ENCODE measurements around the gene PIERCE2.
"Not testable (repeated sequence)": the region's sequence is repeated elsewhere in the genome, so short reads cannot be mapped to it uniquely, and the experiment has no call there.

The PIERCE2 gene

DNA sequence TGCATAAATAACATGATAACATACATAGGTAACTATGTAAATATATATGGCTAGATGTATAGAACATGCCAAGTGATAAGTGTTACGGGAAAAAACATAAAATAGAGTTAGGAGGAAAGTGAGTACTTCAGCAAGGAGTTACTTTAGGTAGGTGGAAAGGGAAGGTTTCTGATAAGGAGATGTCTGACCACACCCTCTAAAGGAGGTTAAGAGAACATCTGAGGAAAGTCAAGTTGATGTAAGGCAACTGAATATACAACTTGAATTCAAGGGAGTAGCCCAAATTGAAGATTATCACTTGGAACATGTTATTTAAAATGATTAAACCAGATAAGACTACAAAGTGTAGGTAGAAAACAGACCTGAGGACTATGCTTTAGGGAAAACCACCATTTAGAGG is 13.8 kb downstream of the PIERCE2 start:
- Histone ChIP-seq H3K27me3 (ENCODE audit: insufficient read depth, low read length) (no peaks in the 10 kb centered on the region), H3K27ac (ENCODE audit: low read depth, low read length) (no peak overlapping the region), H2AFZ (ENCODE audit: low read length, unreplicated experiment) (no peak overlapping the region), H3K4me1 (ENCODE audit: control insufficient read depth, insufficient read depth, low read length, unreplicated experiment) (no peaks in the 10 kb centered on the region), H3K4me3 (ENCODE audit: low read depth, low read length) (no peak overlapping the region), H3K36me3 (ENCODE audit: insufficient read depth, low read length) (no peaks in the 10 kb centered on the region), H3K79me2 (ENCODE audit: control insufficient read depth, insufficient read depth, low read length, unreplicated experiment) (no peaks in the 10 kb centered on the region)

DNA sequence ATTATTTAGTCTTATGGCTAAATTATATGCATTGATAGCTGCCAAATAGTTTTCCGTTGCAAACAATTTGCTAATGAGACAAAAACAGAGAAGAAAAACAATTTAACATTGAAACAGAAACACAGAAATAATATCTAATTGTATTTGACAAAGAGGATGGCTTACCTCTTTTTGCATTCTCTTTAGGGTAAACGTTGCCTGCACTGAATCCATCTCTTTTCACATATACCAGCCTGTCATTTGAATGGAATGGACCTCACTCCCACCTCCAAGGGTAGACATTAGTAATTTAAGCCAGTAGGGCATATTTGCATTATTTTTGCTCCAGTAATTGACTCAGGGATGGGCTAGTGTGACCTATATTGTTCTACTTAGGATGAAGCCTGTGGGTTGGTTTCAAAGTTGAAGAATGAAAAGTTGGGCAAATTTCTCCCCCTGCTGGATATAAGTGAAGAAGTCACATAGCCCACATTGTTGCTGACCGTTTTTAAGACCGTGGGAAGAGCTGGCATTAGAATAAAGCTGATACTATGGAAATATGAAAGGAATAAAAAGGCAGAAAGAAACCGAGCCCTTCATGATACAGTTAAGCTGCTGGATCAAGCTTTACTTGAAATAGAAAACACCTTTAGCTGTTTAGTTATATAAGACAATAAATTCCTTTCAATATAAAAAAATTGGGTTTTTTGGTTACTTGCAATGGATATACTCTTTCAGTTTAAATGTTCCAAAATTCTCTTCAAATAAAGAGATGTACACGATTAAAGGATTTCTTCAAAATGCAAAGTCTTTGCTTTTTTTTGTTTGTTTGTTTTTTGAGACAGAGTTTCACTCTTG is 26.9 kb downstream of the PIERCE2 start:
- no peak overlapping the region for H2AFZ ChIP-seq (ENCODE audit: low read length, unreplicated experiment)
- H3K79me2 ChIP-seq (ENCODE audit: control insufficient read depth, insufficient read depth, low read length, unreplicated experiment), result no peaks in the 10 kb centered on the region
- H3K4me3 ChIP-seq (ENCODE audit: low read depth, low read length), result no peak overlapping the region
- H3K27me3 ChIP-seq (ENCODE audit: insufficient read depth, low read length), result no peaks in the 10 kb centered on the region
- no peaks in the 10 kb centered on the region for H3K36me3 ChIP-seq (ENCODE audit: insufficient read depth, low read length)
- no peaks in the 10 kb centered on the region for H3K4me1 ChIP-seq (ENCODE audit: control insufficient read depth, insufficient read depth, low read length, unreplicated experiment)
- H3K27ac ChIP-seq (ENCODE audit: low read depth, low read length), result no peak overlapping the region

DNA sequence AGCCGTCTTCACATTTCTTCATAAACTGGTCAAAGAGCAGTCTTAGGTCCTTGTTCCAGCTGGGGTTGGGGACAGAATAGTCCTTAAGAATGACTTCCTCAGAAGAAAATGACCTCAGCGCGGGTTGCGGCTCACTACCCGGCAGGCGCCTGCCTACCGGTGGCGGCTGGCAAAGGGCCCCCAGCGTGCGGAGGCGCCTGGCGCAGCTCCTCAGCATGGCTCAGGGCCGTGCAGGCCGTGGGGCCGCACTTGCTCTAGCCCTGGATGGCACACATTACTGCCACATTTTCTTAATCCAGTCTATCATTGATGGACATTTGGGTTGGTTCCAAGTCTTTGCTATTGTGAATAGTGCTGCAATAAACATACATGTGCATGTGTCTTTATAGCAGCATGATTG is 34.8 kb downstream of the PIERCE2 start:
- H2AFZ ChIP-seq (ENCODE audit: low read length, unreplicated experiment); H3K79me2 ChIP-seq (ENCODE audit: control insufficient read depth, insufficient read depth, low read length, unreplicated experiment); H3K27ac ChIP-seq (ENCODE audit: low read depth, low read length); H3K4me1 ChIP-seq (ENCODE audit: control insufficient read depth, insufficient read depth, low read length, unreplicated experiment); H3K36me3 ChIP-seq (ENCODE audit: insufficient read depth, low read length); H3K27me3 ChIP-seq (ENCODE audit: insufficient read depth, low read length); H3K4me3 ChIP-seq (ENCODE audit: low read depth, low read length): not testable (repeated sequence)

DNA sequence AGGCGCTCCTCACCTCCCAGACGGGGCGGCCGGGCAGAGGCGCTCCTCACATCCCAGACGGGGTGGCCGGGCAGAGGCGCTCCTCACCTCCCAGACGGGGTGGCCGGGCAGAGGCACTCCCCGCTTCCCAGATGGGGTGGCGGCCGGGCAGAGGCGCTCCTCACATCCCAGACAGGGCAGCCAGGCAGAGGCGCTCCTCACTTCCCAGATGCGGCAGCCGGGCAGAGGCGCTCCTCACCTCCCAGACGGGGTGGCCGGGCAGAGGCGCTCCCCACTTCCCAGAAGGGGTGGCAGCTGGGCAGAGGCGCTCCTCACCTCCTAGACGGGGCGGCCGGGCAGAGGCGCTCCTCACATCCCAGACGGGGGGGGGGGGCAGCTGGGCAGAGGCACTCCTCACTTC is 37.6 kb downstream of the PIERCE2 start:
- not testable (repeated sequence) for H3K4me1 ChIP-seq (ENCODE audit: control insufficient read depth, insufficient read depth, low read length, unreplicated experiment); H2AFZ ChIP-seq (ENCODE audit: low read length, unreplicated experiment); H3K4me3 ChIP-seq (ENCODE audit: low read depth, low read length); H3K36me3 ChIP-seq (ENCODE audit: insufficient read depth, low read length); H3K27ac ChIP-seq (ENCODE audit: low read depth, low read length); H3K79me2 ChIP-seq (ENCODE audit: control insufficient read depth, insufficient read depth, low read length, unreplicated experiment); H3K27me3 ChIP-seq (ENCODE audit: insufficient read depth, low read length)

DNA sequence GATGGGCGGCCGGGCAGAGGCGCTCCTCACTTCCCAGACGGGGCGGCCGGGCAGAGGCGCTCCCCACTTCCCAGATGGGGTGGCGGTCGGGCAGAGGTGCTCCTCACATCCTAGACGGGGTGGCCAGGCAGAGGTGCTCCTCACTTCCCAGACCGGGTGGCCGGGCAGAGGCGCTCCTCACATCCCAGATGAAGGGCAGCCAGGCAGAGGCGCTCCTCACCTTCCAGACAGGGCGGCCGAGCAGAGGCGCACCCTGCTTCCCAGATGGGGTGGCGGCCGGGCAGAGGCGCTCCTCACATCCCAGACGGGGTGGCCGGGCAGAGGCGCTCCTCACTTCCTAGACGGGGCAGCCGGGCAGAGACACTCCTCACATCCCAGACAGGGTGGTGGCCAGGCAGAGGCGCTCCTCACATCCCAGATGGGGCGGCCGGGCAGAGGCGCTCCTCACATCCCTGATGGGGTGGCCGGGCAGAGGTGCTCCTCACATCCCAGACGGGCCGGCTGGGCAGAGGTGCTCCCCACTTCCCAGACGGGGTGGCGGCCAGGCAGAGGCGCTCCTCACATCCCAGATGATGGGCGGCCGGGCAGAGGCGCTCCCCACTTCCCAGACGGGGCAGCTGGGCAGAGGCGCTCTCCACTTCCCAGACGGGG is 38.2 kb downstream of the PIERCE2 start:
- not testable (repeated sequence) for H3K36me3 ChIP-seq (ENCODE audit: insufficient read depth, low read length); H3K27me3 ChIP-seq (ENCODE audit: insufficient read depth, low read length); H3K27ac ChIP-seq (ENCODE audit: low read depth, low read length); H3K79me2 ChIP-seq (ENCODE audit: control insufficient read depth, insufficient read depth, low read length, unreplicated experiment); H2AFZ ChIP-seq (ENCODE audit: low read length, unreplicated experiment); H3K4me3 ChIP-seq (ENCODE audit: low read depth, low read length); H3K4me1 ChIP-seq (ENCODE audit: control insufficient read depth, insufficient read depth, low read length, unreplicated experiment)

DNA sequence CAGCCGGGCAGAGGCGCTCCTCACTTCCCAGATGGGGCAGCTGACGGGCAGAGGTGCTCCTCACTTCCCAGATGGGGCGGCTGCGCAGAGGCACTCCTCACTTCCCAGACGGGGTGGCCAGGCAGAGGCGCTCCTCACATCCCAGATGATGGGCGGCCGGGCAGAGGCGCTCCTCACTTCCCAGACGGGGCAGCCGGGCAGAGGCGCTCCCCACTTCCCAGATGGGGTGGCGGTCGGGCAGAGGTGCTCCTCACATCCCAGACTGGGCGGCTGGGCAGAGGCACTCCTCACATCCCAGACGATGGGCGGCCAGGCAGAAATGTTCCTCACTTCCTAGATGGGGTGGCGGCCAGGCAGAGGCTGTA is 38.7 kb downstream of the PIERCE2 start:
- not testable (repeated sequence) for H3K4me3 ChIP-seq (ENCODE audit: low read depth, low read length); H3K27me3 ChIP-seq (ENCODE audit: insufficient read depth, low read length); H2AFZ ChIP-seq (ENCODE audit: low read length, unreplicated experiment); H3K27ac ChIP-seq (ENCODE audit: low read depth, low read length); H3K4me1 ChIP-seq (ENCODE audit: control insufficient read depth, insufficient read depth, low read length, unreplicated experiment); H3K36me3 ChIP-seq (ENCODE audit: insufficient read depth, low read length); H3K79me2 ChIP-seq (ENCODE audit: control insufficient read depth, insufficient read depth, low read length, unreplicated experiment)

DNA sequence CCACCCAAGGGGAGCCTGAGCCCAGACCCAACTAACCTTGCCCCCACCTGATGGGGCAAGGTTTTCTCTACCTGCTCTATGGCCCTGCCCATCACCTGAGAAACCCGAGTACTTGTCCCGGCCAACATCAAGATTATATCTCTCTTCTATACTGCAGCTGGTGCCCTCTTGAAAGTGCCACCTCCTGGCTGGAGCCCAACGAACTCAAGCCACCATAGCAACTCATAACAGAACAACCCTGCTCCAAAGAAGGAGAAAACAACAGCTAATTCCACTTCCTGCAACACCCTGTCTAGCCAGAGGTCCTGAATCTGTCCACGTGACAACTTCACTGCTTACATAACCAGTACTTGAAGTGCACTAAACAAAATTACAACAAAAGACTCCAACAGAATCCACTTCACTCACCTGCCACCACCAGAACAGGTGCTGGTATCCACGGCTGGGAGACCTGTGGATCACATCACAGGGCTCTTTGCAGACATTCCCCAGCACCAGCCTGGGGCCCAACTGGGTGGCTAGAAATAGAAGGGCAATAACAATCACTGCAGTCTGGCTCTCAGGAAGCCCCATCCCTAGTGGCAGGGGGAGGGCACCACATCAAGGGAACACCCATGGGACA is 49.2 kb downstream of the PIERCE2 start:
- no peaks in the 10 kb centered on the region for H3K27me3 ChIP-seq (ENCODE audit: insufficient read depth, low read length)

DNA sequence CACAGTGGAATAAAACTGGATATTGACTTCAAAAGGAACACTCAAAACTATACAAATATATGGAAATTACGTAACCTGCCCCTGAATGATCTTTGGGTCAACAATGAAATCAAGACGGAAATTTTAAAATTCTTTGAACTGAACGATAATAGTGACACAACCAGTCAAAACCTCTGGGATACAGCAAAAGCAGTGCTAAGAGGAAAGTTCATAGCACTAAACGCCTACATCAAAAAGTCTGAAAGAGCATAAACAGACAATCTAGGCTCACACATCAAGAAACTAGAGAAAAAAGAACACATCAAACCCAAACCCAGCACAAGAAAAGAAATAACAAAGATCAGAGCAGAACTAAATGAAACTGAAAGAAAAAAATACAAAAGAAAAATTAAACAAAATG is 53.2 kb downstream of the PIERCE2 start:
- no peaks in the 10 kb centered on the region for H3K79me2 ChIP-seq (ENCODE audit: control insufficient read depth, insufficient read depth, low read length, unreplicated experiment)
- H3K27me3 ChIP-seq (ENCODE audit: insufficient read depth, low read length), result no peaks in the 10 kb centered on the region
- H2AFZ ChIP-seq (ENCODE audit: low read length, unreplicated experiment), result no peak overlapping the region
- H3K4me1 ChIP-seq (ENCODE audit: control insufficient read depth, insufficient read depth, low read length, unreplicated experiment), result no peaks in the 10 kb centered on the region
- no peaks in the 10 kb centered on the region for H3K36me3 ChIP-seq (ENCODE audit: insufficient read depth, low read length)
- H3K27ac ChIP-seq (ENCODE audit: low read depth, low read length), result no peak overlapping the region
- no peak overlapping the region for H3K4me3 ChIP-seq (ENCODE audit: low read depth, low read length)

More for the DNA sequence above, 49.2 kb downstream of the PIERCE2 start:
- no peaks in the 10 kb centered on the region for H3K79me2 ChIP-seq (ENCODE audit: control insufficient read depth, insufficient read depth, low read length, unreplicated experiment)
- H3K4me3 ChIP-seq (ENCODE audit: low read depth, low read length), result no peak overlapping the region
- H3K4me1 ChIP-seq (ENCODE audit: control insufficient read depth, insufficient read depth, low read length, unreplicated experiment), result no peaks in the 10 kb centered on the region
- H3K36me3 ChIP-seq (ENCODE audit: insufficient read depth, low read length), result no peaks in the 10 kb centered on the region
- H3K27ac ChIP-seq (ENCODE audit: low read depth, low read length), result no peak overlapping the region
- no peak overlapping the region for H2AFZ ChIP-seq (ENCODE audit: low read length, unreplicated experiment)

DNA sequence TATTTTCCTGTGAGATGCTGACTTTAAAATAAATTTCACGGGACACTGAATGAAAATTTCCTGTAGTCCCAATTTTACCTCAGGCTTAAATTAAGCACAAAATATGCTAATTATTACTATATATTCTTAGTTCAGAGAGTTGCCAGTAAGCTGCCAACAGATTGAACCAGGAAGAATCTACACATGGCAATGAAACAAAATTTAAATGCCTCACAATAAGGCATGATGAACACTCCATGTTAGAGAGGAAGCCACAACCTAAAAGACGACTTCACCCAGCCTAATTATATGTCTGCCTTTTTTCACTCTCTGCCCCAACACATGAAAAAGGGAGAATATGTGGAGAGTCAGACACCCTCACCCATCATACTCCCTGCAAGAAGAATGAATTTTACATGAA is 60.0 kb downstream of the PIERCE2 start:
- H3K4me1 ChIP-seq (ENCODE audit: control insufficient read depth, insufficient read depth, low read length, unreplicated experiment), result no peaks in the 10 kb centered on the region
- no peak overlapping the region for H2AFZ ChIP-seq (ENCODE audit: low read length, unreplicated experiment)
- H3K27me3 ChIP-seq (ENCODE audit: insufficient read depth, low read length), result no peaks in the 10 kb centered on the region
- no peaks in the 10 kb centered on the region for H3K79me2 ChIP-seq (ENCODE audit: control insufficient read depth, insufficient read depth, low read length, unreplicated experiment)
- no peak overlapping the region for H3K27ac ChIP-seq (ENCODE audit: low read depth, low read length)
- no peak overlapping the region for H3K4me3 ChIP-seq (ENCODE audit: low read depth, low read length)
- H3K36me3 ChIP-seq (ENCODE audit: insufficient read depth, low read length), result no peaks in the 10 kb centered on the region

Data from ACC112 (cell line).